Kidney epithelial cell (primary cell): ENCODE data around the gene ALDH1A2. TPM values are rescaled to one million over a fixed set of nuclear protein-coding genes. Genes with fewer than 3 reads are reported as not detected.

Experiments used
- DNase-seq: peaks from one replicate; pipeline ENCODE4 v3.0.0-alpha.2; 2010; ENCODE audit warnings: low read depth
- H3K27me3 ChIP-seq: 2 replicates; pipeline ENCODE4 v1.6.0; 2011; ENCODE audit warnings: low read length; ENCODE audit not compliant: control insufficient read depth, insufficient read depth
- H3K36me3 ChIP-seq: 2 replicates; pipeline ENCODE4 v1.5.1; 2011; ENCODE audit warnings: low read length; ENCODE audit not compliant: control insufficient read depth, insufficient read depth
- H3K4me3 ChIP-seq: 2 replicates; pipeline ENCODE4 v1.5.1; 2011; ENCODE audit warnings: low read depth, mild to moderate bottlenecking, control low read depth, low read length
- CTCF ChIP-seq: IDR thresholded peaks from 2 replicates; pipeline ENCODE4 v1.5.1; 2011; ENCODE audit warnings: mild to moderate bottlenecking, moderate library complexity, low read length, control low read depth, inconsistent platforms; ENCODE audit not compliant: insufficient read depth, poor library complexity, severe bottlenecking
- total RNA-seq: library from RNA; depleted of rRNA; stranded (reverse); fragments of >200 nt; gene quantifications from 2 replicates; pipeline ENCODE4 v1.2.3, GENCODE V29; 2015

The ALDH1A2 gene
- total RNA-seq, 1 donor from 2014 or later = 23.8 TPM

GRCh38 chr15:58109419-58109818 lies 43.9 kb upstream of the ALDH1A2 start:
- Histone ChIP-seq H3K36me3 (no peaks in the 10 kb centered on the region), H3K4me3 (no peak overlapping the region), H3K27me3 (no peaks in the 10 kb centered on the region)
- no peak for DNase-seq
- no peak for TF ChIP-seq CTCF

GRCh38 chr15:58108117-58108516 lies 42.6 kb upstream of the ALDH1A2 start:
- H3K4me3 ChIP-seq = no peak overlapping the region
- H3K36me3 ChIP-seq = no peaks in the 10 kb centered on the region
- DNase-seq = no peak
- no peak for TF ChIP-seq CTCF
- H3K27me3 ChIP-seq = no peaks in the 10 kb centered on the region

GRCh38 chr15:58103482-58103881 lies 38.0 kb upstream of the ALDH1A2 start:
- Histone ChIP-seq H3K27me3 (no peaks in the 10 kb centered on the region), H3K36me3 (no peaks in the 10 kb centered on the region), H3K4me3 (no peak overlapping the region)
- DNase-seq = no peak
- TF ChIP-seq CTCF = no peak

- no peak for TF ChIP-seq CTCF
Measured at GRCh38 chr15:58096529-58097084, 31.1 kb upstream of the ALDH1A2 start.

GRCh38 chr15:58095415-58095814 lies 29.9 kb upstream of the ALDH1A2 start:
- H3K4me3 ChIP-seq = no peak overlapping the region
- H3K36me3 ChIP-seq = no peaks in the 10 kb centered on the region
- no peak for DNase-seq
- H3K27me3 ChIP-seq = no peaks in the 10 kb centered on the region
- no peak for TF ChIP-seq CTCF

More at GRCh38 chr15:58096529-58097084, 31.1 kb upstream of the ALDH1A2 start:
- Histone ChIP-seq H3K27me3 (no peaks in the 10 kb centered on the region), H3K36me3 (no peaks in the 10 kb centered on the region), H3K4me3 (no peak overlapping the region)
- DNase-seq = no peak

GRCh38 chr15:58087871-58088270 lies 22.4 kb upstream of the ALDH1A2 start:
- no peak for TF ChIP-seq CTCF

More at GRCh38 chr15:58087871-58088270, 22.4 kb upstream of the ALDH1A2 start:
- H3K4me3 ChIP-seq = no peak overlapping the region
- H3K27me3 ChIP-seq = no peaks in the 10 kb centered on the region
- DNase-seq = no peak
- H3K36me3 ChIP-seq = no peaks in the 10 kb centered on the region
